Mammary epithelial cell (primary cell): ENCODE measurements around the gene KCNJ16.

ENCODE experiments used
- CTCF ChIP-seq, 2 donors: IDR thresholded peaks in 1 of 2; conservative IDR thresholded peaks in 1 of 2; 2 replicates each; pipeline ENCODE4 v1.5.1; 2011 to 2012; ENCODE audit warnings: inconsistent platforms in 2 of 2, low read length in 2 of 2, mild to moderate bottlenecking in 2 of 2, control low read depth in 1 of 2, low read depth in 1 of 2; ENCODE audit not compliant: insufficient read depth in 1 of 2; ENCODE audit errors: extremely low read depth in 1 of 2
- EZH2 ChIP-seq: IDR thresholded peaks from 2 replicates; pipeline ENCODE4 v1.6.1; 2012; ENCODE audit warnings: low read length, inconsistent platforms, borderline replicate concordance

- TF ChIP-seq CTCF (conservative IDR thresholded peaks at IDR 0.05 in 1 of 2, IDR thresholded peaks at IDR 0.05 in 1 of 2; ENCODE audit: extremely low read depth in 1 of 2, insufficient read depth in 1 of 2, low read depth in 1 of 2, low read length in 2 of 2) (no peak), EZH2 (no peak)
Observed at GRCh38 chr17:70053241-70054234, 21.5 kb upstream of the KCNJ16 start.
